ENCODE results near the gene HNRNPUL1. TPM values are rescaled to one million over a fixed set of nuclear protein-coding genes. Genes with fewer than 3 reads are reported as not detected.
A peak's percentile ranks its signal among the peaks of the same experiment; 100 is the strongest.

The HNRNPUL1 gene
- total and polyA plus RNA-seq, 9 of the 15 experiments (the other 6 are each of a cell fraction or from before 2014, with no cell fraction given) = 7.3 to 211 (median 85.0) TPM

- TF ChIP-seq BCOR (IDR thresholded peaks at IDR 0.05) = peak; percentile 50; the same call in 1 of the 2 replicates
- TF ChIP-seq LEF1 (IDR thresholded peaks at IDR 0.05) = 0 out of 2 replicates have a peak, but pooled peaks have one; percentile 15
- no peak for TF ChIP-seq MEF2A (IDR thresholded peaks at IDR 0.05; ENCODE audit: control insufficient read depth, low read depth, low read length)
- no peak for TF ChIP-seq SIX5 (IDR thresholded peaks at IDR 0.05; ENCODE audit: borderline replicate concordance in 1 of 2, insufficient read depth in 1 of 2, low read depth in 1 of 2, low read length in 2 of 2)
- 0 out of 2 replicates have a peak, but pooled peaks have one; percentile 35 for TF ChIP-seq HLTF (IDR thresholded peaks at IDR 0.05)
- TF ChIP-seq NCOR1 (IDR thresholded peaks at IDR 0.05) = peak; percentile 88
- peak; percentile 79 for TF ChIP-seq NFIC (IDR thresholded peaks at IDR 0.05)
- TF ChIP-seq MTA2 (IDR thresholded peaks at IDR 0.05; ENCODE audit: low read depth) = peak; percentile 72
- no peak for TF ChIP-seq CAMTA2 (CRISPR knock-in tag; conservative IDR thresholded peaks at IDR 0.05)
- TF ChIP-seq CBX5 (IDR thresholded peaks at IDR 0.05; ENCODE audit: borderline replicate concordance, low read depth) = no peak
- no peak for TF ChIP-seq NFATC3 (IDR thresholded peaks at IDR 0.05)
- 0 out of 2 replicates have a peak, but pooled peaks have one; percentile 48 for TF ChIP-seq HDAC2 (IDR thresholded peaks at IDR 0.05)
- no peak for TF ChIP-seq MEIS2 (IDR thresholded peaks at IDR 0.05; ENCODE audit: partially characterized antibody)
- TF ChIP-seq EGR1 (conservative IDR thresholded peaks at IDR 0.05) = peak; percentile 91
- no peak for TF ChIP-seq ZNF445 (CRISPR knock-in tag; IDR thresholded peaks at IDR 0.05; ENCODE audit: low read depth)
- TF ChIP-seq ELK1 (CRISPR knock-in tag; IDR thresholded peaks at IDR 0.05) = no peak
- TF ChIP-seq, protein P1, sequence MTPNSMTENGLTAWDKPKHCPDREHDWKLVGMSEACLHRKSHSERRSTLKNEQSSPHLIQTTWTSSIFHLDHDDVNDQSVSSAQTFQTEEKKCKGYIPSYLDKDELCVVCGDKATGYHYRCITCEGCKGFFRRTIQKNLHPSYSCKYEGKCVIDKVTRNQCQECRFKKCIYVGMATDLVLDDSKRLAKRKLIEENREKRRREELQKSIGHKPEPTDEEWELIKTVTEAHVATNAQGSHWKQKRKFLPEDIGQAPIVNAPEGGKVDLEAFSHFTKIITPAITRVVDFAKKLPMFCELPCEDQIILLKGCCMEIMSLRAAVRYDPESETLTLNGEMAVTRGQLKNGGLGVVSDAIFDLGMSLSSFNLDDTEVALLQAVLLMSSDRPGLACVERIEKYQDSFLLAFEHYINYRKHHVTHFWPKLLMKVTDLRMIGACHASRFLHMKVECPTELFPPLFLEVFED (CRISPR knock-in tag; conservative IDR thresholded peaks at IDR 0.05) = peak; percentile 33; the same call in 1 of the 2 replicates
- no peak for TF ChIP-seq ZBTB1 (CRISPR knock-in tag; IDR thresholded peaks at IDR 0.05; ENCODE audit: borderline replicate concordance, low read depth)
- TF ChIP-seq, protein P2, sequence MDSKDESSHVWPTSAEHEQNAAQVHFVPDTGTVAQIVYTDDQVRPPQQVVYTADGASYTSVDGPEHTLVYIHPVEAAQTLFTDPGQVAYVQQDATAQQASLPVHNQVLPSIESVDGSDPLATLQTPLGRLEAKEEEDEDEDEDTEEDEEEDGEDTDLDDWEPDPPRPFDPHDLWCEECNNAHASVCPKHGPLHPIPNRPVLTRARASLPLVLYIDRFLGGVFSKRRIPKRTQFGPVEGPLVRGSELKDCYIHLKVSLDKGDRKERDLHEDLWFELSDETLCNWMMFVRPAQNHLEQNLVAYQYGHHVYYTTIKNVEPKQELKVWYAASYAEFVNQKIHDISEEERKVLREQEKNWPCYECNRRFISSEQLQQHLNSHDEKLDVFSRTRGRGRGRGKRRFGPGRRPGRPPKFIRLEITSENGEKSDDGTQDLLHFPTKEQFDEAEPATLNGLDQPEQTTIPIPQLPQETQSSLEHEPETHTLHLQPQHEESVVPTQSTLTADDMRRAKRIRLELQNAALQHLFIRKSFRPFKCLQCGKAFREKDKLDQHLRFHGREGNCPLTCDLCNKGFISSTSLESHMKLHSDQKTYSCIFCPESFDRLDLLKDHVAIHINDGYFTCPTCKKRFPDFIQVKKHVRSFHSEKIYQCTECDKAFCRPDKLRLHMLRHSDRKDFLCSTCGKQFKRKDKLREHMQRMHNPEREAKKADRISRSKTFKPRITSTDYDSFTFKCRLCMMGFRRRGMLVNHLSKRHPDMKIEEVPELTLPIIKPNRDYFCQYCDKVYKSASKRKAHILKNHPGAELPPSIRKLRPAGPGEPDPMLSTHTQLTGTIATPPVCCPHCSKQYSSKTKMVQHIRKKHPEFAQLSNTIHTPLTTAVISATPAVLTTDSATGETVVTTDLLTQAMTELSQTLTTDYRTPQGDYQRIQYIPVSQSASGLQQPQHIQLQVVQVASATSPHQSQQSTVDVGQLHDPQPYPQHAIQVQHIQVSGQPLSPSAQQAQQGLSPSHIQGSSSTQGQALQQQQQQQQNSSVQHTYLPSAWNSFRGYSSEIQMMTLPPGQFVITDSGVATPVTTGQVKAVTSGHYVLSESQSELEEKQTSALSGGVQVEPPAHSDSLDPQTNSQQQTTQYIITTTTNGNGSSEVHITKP (IDR thresholded peaks at IDR 0.05; ENCODE audit: partially characterized antibody) = peak; percentile 46
- TF ChIP-seq MXD1 (CRISPR knock-in tag; IDR thresholded peaks at IDR 0.05; ENCODE audit: borderline replicate concordance, poor library complexity, severe bottlenecking) = no peak
- peak; percentile 94 for TF ChIP-seq CBFA2T3 (IDR thresholded peaks at IDR 0.05)
- TF ChIP-seq IRF9 (tag; IDR thresholded peaks at IDR 0.05) = no peak
- TF ChIP-seq SMARCE1 (IDR thresholded peaks at IDR 0.05) = peak; percentile 83
- TF ChIP-seq DPF2 (IDR thresholded peaks at IDR 0.05) = peak; percentile 88
These were observed 44.1 kb upstream of the HNRNPUL1 start (continued) for GRCh38 chr19:41219924-41220567.

Measured in K562 (cell line).